ENCODE data around the gene PCSK7. TPM values are rescaled to one million over a fixed set of nuclear protein-coding genes. Genes with fewer than 3 reads are reported as not detected.
A peak's percentile ranks its signal among the peaks of the same experiment; 100 is the strongest.

The PCSK7 gene
- total RNA-seq, 2 donors from 2014 or later = 41.4 to 90.2 TPM

- H3K9me3 ChIP-seq = no peaks in the 10 kb centered on the region
- H3K27me3 ChIP-seq (replicated peaks; ENCODE audit: insufficient read depth) = no peaks in the 10 kb centered on the region
- H3K27ac ChIP-seq = no peak overlapping the region
- peaks cover 32% of the 10 kb centered on the region for H3K36me3 ChIP-seq
- no peak for TF ChIP-seq CTCF (IDR thresholded peaks at IDR 0.05)
- peaks cover 7 to 41% of the 10 kb centered on the region in 2 donors for H3K4me1 ChIP-seq (ENCODE audit: control insufficient read depth in 1 of 2, low read depth in 2 of 2)
- no peak for DNase-seq (ENCODE audit: low spot score)
- H3K4me3 ChIP-seq = peak overlapping the region; percentile 81
- no peak for ATAC-seq (ENCODE audit: insufficient number of reproducible peaks, low FRiP score, low read depth)
Measured at GRCh38 chr11:117230286-117230961, 1.4 kb downstream of the PCSK7 start.

- ATAC-seq (ENCODE audit: insufficient number of reproducible peaks, low FRiP score, low read depth) = no peak
- TF ChIP-seq CTCF (IDR thresholded peaks at IDR 0.05) = no peak
- Histone ChIP-seq H3K36me3 (peaks cover 32% of the 10 kb centered on the region), H3K27me3 (replicated peaks; ENCODE audit: insufficient read depth) (no peaks in the 10 kb centered on the region), H3K4me3 (no peak overlapping the region), H3K4me1 (ENCODE audit: control insufficient read depth in 1 of 2, low read depth in 2 of 2) (peaks cover 7 to 41% of the 10 kb centered on the region in 2 donors), H3K27ac (no peak overlapping the region), H3K9me3 (no peaks in the 10 kb centered on the region)
- DNase-seq (ENCODE audit: low spot score) = no peak
Measured at GRCh38 chr11:117229931-117230285, 2.0 kb downstream of the PCSK7 start.

GRCh38 chr11:117229411-117229810, 2.5 kb downstream of the PCSK7 start:
- H3K27ac ChIP-seq = no peak overlapping the region
- H3K4me1 ChIP-seq (ENCODE audit: control insufficient read depth in 1 of 2, low read depth in 2 of 2) = peaks cover 7 to 41% of the 10 kb centered on the region in 2 donors
- ATAC-seq (ENCODE audit: insufficient number of reproducible peaks, low FRiP score, low read depth) (no peak), DNase-seq (ENCODE audit: low spot score) (no peak)
- no peaks in the 10 kb centered on the region for H3K9me3 ChIP-seq
- H3K36me3 ChIP-seq = peaks cover 32% of the 10 kb centered on the region
- H3K4me3 ChIP-seq = no peak overlapping the region
- TF ChIP-seq CTCF (IDR thresholded peaks at IDR 0.05) = no peak
- no peaks in the 10 kb centered on the region for H3K27me3 ChIP-seq (replicated peaks; ENCODE audit: insufficient read depth)

GRCh38 chr11:117228091-117228490, 3.8 kb downstream of the PCSK7 start:
- DNase-seq (ENCODE audit: low spot score) = no peak
- H3K4me1 ChIP-seq (ENCODE audit: control insufficient read depth in 1 of 2, low read depth in 2 of 2) = peaks cover 7 to 29% of the 10 kb centered on the region in 2 donors
- no peaks in the 10 kb centered on the region for H3K27me3 ChIP-seq (replicated peaks; ENCODE audit: insufficient read depth)
- H3K9me3 ChIP-seq = no peaks in the 10 kb centered on the region
- no peak for ATAC-seq (ENCODE audit: insufficient number of reproducible peaks, low FRiP score, low read depth)
- no peak overlapping the region for H3K4me3 ChIP-seq
- peaks cover 32% of the 10 kb centered on the region for H3K36me3 ChIP-seq
- H3K27ac ChIP-seq = no peak overlapping the region
- TF ChIP-seq CTCF (IDR thresholded peaks at IDR 0.05) = no peak

- Histone ChIP-seq H3K4me3 (no peak overlapping the region), H3K4me1 (ENCODE audit: control insufficient read depth in 1 of 2, low read depth in 2 of 2) (peaks cover 12 to 41% of the 10 kb centered on the region in 2 donors), H3K27me3 (replicated peaks; ENCODE audit: insufficient read depth) (no peaks in the 10 kb centered on the region), H3K27ac (peak overlapping the region; percentile 43 to 57), H3K9me3 (no peaks in the 10 kb centered on the region), H3K36me3 (peaks cover 32% of the 10 kb centered on the region)
- DNase-seq (ENCODE audit: low spot score) (no peak), ATAC-seq (ENCODE audit: insufficient number of reproducible peaks, low FRiP score, low read depth) (no peak)
- peak; percentile 78 for TF ChIP-seq CTCF (IDR thresholded peaks at IDR 0.05)
Measured at GRCh38 chr11:117226388-117227385, 5.2 kb downstream of the PCSK7 start.

Measured in thoracic aorta (tissue), 2 donors.